C4-2B (cell line): ENCODE data around the gene SPPL2B.

Source experiments
- ZFX ChIP-seq: fragments of 450-650 bp; IDR thresholded peaks from 2 replicates; pipeline ENCODE4 v1.6.1; 2017
- TF ChIP-seq, protein P1 (sequence below): fragments of 450-650 bp; conservative IDR thresholded peaks from 2 replicates; pipeline ENCODE4 v1.5.1; 2017; ENCODE audit warnings: mild to moderate bottlenecking

DNA sequence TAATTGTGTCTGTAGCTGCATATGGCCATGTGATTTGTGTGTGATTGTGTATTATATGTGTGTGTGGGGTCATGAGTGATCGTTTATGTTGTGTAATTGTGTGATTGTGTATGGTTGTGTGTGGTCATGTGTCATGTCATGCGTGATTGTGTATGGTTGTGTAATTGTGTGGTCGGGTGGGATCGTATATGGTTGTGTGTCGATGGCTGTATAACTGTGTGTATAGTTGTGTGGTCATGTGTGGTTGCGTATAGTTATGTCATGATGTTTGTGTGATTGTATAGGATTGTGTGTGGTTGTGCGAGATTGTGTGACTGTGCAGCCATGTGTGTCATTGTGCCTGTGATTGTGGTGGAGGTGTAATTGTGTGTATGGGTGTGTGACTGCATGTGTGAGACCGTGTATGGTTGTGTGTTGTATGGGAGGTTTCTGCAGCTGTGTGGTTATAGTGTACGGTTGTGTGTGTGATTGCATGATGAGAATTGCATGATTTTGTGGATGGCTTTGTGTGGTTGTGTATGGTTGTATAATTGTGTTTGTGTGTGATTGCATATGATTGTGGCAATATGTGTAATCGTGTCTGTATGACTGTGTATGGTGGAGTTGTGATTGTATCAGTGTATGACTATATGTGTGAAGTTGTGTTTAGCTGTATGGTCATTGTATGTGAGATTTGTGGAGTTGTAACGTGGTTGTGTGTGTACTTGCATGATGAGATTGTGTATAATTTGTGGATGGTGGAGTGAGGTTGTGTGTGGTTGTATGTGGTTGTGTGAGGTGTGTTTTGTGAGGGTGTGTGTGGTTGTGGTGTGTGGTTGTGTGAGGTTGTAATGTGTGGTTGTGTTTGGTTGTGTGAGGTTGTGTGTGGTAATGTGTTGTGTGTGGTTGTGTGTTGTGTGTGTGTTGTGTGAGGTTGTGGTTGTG is 33.8 kb downstream of the SPPL2B start:
- TF ChIP-seq, protein P1, sequence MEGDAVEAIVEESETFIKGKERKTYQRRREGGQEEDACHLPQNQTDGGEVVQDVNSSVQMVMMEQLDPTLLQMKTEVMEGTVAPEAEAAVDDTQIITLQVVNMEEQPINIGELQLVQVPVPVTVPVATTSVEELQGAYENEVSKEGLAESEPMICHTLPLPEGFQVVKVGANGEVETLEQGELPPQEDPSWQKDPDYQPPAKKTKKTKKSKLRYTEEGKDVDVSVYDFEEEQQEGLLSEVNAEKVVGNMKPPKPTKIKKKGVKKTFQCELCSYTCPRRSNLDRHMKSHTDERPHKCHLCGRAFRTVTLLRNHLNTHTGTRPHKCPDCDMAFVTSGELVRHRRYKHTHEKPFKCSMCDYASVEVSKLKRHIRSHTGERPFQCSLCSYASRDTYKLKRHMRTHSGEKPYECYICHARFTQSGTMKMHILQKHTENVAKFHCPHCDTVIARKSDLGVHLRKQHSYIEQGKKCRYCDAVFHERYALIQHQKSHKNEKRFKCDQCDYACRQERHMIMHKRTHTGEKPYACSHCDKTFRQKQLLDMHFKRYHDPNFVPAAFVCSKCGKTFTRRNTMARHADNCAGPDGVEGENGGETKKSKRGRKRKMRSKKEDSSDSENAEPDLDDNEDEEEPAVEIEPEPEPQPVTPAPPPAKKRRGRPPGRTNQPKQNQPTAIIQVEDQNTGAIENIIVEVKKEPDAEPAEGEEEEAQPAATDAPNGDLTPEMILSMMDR: no peak
- TF ChIP-seq ZFX: no peak
